Measurements from ENCODE around the gene GRB10. TPM values are rescaled to one million over a fixed set of nuclear protein-coding genes. Genes with fewer than 3 reads are reported as not detected.

GRB10 gene
- polyA plus RNA-seq, 2 of the 4 experiments (the other 2 are of a cell fraction): 23.2 to 37.0 TPM

DNA sequence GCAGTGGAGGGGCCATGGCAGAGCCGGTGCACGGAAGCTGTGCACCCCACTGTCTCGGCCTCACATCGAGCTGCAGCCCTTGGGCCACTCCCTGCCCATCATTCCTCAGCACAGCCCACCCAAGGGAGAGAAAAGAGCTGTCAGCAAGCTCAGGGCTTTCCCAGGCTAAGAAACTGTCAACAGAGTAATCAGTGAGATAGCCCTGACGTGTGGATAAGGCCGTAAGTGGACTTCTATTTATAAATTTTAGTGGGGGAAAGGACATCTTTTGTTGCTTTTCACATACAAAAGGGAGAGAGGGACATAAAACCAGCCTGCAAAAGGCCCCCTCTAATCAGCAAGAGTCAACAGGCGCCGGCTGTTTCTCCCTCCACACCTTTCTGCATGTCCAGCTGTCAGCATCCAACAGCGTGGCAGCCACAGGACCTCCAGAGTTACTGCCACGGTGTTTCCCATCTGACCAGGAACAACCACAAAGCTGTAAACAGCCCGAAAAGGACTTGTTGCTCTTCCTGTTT lies 160.7 kb downstream of the GRB10 start (continued):
- TF ChIP-seq RARB (CRISPR knock-in tag; IDR thresholded peaks at IDR 0.05): no peak
- TF ChIP-seq HOXB5 (CRISPR knock-in tag; IDR thresholded peaks at IDR 0.05): no peak
- TF ChIP-seq EHF (CRISPR knock-in tag; IDR thresholded peaks at IDR 0.05): no peak
- no peak for TF ChIP-seq ZSCAN20 (CRISPR knock-in tag; IDR thresholded peaks at IDR 0.05)
- no peak for TF ChIP-seq ZNF302 (CRISPR knock-in tag; IDR thresholded peaks at IDR 0.05)
- no peak for TF ChIP-seq TP53 (CRISPR knock-in tag; IDR thresholded peaks at IDR 0.05)
- TF ChIP-seq, protein P1, sequence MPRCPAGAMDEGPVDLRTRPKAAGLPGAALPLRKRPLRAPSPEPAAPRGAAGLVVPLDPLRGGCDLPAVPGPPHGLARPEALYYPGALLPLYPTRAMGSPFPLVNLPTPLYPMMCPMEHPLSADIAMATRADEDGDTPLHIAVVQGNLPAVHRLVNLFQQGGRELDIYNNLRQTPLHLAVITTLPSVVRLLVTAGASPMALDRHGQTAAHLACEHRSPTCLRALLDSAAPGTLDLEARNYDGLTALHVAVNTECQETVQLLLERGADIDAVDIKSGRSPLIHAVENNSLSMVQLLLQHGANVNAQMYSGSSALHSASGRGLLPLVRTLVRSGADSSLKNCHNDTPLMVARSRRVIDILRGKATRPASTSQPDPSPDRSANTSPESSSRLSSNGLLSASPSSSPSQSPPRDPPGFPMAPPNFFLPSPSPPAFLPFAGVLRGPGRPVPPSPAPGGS (IDR thresholded peaks at IDR 0.05): no peak

DNA sequence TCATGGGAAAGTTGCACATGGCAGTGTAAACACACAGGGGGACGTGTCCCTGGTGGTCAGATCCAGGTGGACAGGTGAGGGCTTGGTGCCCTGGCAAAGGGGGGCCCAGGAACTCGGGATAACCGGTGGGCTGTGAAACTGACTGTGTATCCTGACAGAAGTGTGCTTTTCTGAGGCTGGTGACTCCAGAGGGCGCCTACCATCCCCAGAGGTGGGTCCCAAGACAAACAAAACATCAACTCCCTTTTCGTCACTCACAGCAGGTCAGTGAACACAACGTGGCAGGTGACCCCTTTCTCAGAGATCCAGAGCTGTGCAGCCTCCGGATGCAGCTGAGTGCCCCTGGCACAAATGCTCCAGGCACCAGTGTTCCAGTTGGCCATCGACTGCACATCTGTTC lies 161.5 kb downstream of the GRB10 start:
- Histone ChIP-seq H3K4me3 (no peak overlapping the region), H3K4me2 (no peak overlapping the region), H3K27ac (no peak overlapping the region), H3K4me1 (no peaks in the 10 kb centered on the region), H3K9me3 (no peaks in the 10 kb centered on the region)
- CTCF ChIA-PET: interaction anchor here (1.4 to 2.9 kb wide), 2 partner anchors 10 to 12 kb away, joined by 3 to 15 read pairs; no protein-coding TSS in a partner anchor
- no peak for DNase-seq (ENCODE audit: low read depth in 1 of 2, low spot score in 1 of 2)
- 78% methylated on average over 8 of the region's 8 CpGs for WGBS (ENCODE audit: missing lambda C conversion rate)
- TF ChIP-seq RFX5 (IDR thresholded peaks at IDR 0.05) (no peak), HEYL (CRISPR knock-in tag; IDR thresholded peaks at IDR 0.05) (no peak)
- TF ChIP-seq, protein P2, sequence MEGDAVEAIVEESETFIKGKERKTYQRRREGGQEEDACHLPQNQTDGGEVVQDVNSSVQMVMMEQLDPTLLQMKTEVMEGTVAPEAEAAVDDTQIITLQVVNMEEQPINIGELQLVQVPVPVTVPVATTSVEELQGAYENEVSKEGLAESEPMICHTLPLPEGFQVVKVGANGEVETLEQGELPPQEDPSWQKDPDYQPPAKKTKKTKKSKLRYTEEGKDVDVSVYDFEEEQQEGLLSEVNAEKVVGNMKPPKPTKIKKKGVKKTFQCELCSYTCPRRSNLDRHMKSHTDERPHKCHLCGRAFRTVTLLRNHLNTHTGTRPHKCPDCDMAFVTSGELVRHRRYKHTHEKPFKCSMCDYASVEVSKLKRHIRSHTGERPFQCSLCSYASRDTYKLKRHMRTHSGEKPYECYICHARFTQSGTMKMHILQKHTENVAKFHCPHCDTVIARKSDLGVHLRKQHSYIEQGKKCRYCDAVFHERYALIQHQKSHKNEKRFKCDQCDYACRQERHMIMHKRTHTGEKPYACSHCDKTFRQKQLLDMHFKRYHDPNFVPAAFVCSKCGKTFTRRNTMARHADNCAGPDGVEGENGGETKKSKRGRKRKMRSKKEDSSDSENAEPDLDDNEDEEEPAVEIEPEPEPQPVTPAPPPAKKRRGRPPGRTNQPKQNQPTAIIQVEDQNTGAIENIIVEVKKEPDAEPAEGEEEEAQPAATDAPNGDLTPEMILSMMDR (IDR thresholded peaks at IDR 0.05): no peak
- ATAC-seq: no peak
- no peak for FAIRE-seq
- POLR2A ChIA-PET: no interaction called here

DNA sequence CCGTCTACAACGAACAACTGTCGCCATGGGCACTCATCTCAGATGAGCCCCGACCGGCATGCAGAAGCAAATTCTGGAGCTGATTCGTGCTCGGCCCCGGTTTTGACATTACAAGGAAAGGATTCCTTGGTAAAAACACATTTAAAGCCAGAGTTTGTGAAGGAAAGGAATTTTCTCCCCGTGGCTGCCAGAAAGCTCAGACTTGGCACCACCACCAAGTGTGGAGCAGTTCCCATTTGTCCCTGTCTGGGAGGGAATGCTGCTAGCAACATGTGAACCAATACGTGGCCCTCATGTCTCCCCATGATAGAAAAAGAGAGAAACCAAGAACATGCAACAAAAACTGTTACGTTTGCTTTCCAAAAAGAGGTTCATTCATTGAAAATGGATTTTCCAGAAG lies 162.3 kb downstream of the GRB10 start:
- no peak overlapping the region for H3K4me3 ChIP-seq
- CTCF ChIA-PET: interaction anchor here (1.4 kb wide), 1 partner anchor 9 kb away, joined by 3 read pairs; no protein-coding TSS in a partner anchor
- ATAC-seq (no peak), FAIRE-seq (no peak), DNase-seq (ENCODE audit: low read depth in 1 of 2, low spot score in 1 of 2) (no peak)
- H3K9me3 ChIP-seq: no peaks in the 10 kb centered on the region
- TF ChIP-seq, protein P3, sequence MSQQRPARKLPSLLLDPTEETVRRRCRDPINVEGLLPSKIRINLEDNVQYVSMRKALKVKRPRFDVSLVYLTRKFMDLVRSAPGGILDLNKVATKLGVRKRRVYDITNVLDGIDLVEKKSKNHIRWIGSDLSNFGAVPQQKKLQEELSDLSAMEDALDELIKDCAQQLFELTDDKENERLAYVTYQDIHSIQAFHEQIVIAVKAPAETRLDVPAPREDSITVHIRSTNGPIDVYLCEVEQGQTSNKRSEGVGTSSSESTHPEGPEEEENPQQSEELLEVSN (IDR thresholded peaks at IDR 0.05; ENCODE audit: borderline replicate concordance, low read depth): no peak
- TF ChIP-seq HOXA7 (CRISPR knock-in tag; IDR thresholded peaks at IDR 0.05): no peak
- no peak for TF ChIP-seq ZSCAN20 (CRISPR knock-in tag; IDR thresholded peaks at IDR 0.05)
- no peak for TF ChIP-seq ESRRA (IDR thresholded peaks at IDR 0.05; ENCODE audit: borderline replicate concordance, low read length)
- no peak overlapping the region for H3K4me2 ChIP-seq
- WGBS (ENCODE audit: missing lambda C conversion rate): 79% methylated on average over 11 of the region's 11 CpGs
- H3K27ac ChIP-seq: no peak overlapping the region
- POLR2A ChIA-PET: no interaction called here
- no peaks in the 10 kb centered on the region for H3K4me1 ChIP-seq

DNA sequence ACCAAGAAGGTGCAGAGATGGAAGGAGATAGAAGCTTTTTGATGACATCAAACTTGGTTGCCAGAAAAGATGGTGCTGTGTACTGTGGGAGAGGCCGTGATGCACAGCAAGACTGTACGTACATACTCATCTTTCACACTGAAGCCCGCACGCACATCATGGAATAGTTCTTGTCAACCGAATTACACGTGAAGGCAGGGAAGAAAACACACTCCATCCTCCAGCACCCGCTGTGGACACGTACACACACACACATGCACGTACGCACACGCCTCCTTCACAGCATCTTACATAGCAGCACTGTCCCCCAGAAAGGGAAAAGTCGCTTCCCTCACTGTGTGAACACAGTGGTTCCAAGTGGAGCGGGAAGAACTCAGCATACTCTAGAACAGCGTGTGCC lies 163.0 kb downstream of the GRB10 start:
- Histone ChIP-seq H3K4me3 (no peak overlapping the region), H3K4me1 (no peaks in the 10 kb centered on the region), H3K9me3 (no peaks in the 10 kb centered on the region), H3K27ac (no peak overlapping the region), H3K4me2 (no peak overlapping the region)
- ATAC-seq (no peak), DNase-seq (ENCODE audit: low read depth in 1 of 2, low spot score in 1 of 2) (no peak), FAIRE-seq (no peak)
- no peak for TF ChIP-seq CBX8 (IDR thresholded peaks at IDR 0.05)
- TF ChIP-seq, protein P4, sequence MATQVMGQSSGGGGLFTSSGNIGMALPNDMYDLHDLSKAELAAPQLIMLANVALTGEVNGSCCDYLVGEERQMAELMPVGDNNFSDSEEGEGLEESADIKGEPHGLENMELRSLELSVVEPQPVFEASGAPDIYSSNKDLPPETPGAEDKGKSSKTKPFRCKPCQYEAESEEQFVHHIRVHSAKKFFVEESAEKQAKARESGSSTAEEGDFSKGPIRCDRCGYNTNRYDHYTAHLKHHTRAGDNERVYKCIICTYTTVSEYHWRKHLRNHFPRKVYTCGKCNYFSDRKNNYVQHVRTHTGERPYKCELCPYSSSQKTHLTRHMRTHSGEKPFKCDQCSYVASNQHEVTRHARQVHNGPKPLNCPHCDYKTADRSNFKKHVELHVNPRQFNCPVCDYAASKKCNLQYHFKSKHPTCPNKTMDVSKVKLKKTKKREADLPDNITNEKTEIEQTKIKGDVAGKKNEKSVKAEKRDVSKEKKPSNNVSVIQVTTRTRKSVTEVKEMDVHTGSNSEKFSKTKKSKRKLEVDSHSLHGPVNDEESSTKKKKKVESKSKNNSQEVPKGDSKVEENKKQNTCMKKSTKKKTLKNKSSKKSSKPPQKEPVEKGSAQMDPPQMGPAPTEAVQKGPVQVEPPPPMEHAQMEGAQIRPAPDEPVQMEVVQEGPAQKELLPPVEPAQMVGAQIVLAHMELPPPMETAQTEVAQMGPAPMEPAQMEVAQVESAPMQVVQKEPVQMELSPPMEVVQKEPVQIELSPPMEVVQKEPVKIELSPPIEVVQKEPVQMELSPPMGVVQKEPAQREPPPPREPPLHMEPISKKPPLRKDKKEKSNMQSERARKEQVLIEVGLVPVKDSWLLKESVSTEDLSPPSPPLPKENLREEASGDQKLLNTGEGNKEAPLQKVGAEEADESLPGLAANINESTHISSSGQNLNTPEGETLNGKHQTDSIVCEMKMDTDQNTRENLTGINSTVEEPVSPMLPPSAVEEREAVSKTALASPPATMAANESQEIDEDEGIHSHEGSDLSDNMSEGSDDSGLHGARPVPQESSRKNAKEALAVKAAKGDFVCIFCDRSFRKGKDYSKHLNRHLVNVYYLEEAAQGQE (IDR thresholded peaks at IDR 0.05): no peak
- TF ChIP-seq NFE2L2 (conservative IDR thresholded peaks at IDR 0.05; ENCODE audit: low read length): no peak
- TF ChIP-seq POLR2A (IDR thresholded peaks at IDR 0.05; ENCODE audit: low read length): no peak
- no peak for TF ChIP-seq RFX5 (IDR thresholded peaks at IDR 0.05)
- TF ChIP-seq JUNB (IDR thresholded peaks at IDR 0.05): no peak
- ChIA-PET CTCF (interaction anchor here (3.3 kb wide), 1 partner anchor 14 kb away, joined by 18 read pairs; no protein-coding TSS in a partner anchor), POLR2A (no interaction called here)
- WGBS (ENCODE audit: missing lambda C conversion rate): 92% methylated on average over 14 of the region's 14 CpGs

Data from A549 (cell line).